Iris pigment epithelial cell (primary cell): ENCODE results near the gene DOCK11.
"Not testable (repeated sequence)": the region's sequence is repeated elsewhere in the genome, so short reads cannot be mapped to it uniquely, and the experiment has no call there.

ENCODE experiments used
- DNase-seq: peaks from one replicate; pipeline ENCODE4 v3.0.0-alpha.2; 2011; ENCODE audit warnings: low read depth

Gene DOCK11

DNA sequence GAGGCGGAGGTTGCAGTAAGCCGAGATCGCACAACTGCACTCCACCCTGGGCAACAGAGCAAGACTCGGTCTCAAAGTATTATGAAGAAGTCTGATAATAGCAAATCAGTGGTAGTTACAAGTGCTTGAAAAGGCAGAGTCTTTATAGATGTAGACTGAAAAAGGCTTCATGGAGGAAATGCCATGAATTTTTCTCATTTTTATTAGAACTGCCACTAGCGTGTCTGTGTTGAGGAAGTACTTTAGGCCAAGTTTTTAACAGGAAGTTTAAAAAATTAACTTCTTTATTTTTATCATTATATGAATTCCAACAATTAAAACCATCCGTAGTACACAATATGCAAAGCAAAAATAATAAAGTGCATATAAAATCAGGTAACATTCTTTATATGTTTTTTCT, 199.0 kb downstream of the DOCK11 start:
- peak; percentile 16 for DNase-seq

DNA sequence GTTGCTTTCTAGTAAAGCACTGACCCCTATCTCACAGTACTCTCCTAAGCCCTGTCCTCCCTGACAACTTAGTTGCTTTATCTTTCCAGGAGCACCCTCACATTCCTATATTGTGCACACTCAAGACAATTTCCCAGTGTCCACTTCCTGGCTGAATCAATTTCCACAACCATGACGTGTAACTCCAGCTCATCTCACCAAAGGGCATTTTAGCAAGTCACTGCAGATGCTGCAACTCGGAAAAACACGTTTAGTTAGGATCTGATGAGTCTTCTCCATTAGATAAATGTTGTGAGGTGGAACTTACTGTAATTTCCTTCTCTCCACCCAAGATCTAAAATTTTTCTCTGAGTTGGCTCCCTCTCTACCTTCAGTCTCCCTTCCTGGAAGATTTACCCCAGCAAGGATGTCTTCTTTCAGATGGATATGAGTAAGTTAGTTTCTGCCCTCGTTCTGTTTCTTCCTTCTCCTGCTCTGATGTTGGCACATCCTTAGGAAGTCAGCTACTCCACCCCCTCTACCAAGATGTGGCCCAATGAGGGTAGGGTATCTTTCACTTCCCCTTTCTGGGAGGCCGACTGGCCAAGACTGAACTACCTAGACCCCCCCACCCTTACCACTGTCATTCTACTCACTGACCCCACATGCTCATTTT, 203.0 kb downstream of the DOCK11 start:
- peak; percentile 8 for DNase-seq

DNA sequence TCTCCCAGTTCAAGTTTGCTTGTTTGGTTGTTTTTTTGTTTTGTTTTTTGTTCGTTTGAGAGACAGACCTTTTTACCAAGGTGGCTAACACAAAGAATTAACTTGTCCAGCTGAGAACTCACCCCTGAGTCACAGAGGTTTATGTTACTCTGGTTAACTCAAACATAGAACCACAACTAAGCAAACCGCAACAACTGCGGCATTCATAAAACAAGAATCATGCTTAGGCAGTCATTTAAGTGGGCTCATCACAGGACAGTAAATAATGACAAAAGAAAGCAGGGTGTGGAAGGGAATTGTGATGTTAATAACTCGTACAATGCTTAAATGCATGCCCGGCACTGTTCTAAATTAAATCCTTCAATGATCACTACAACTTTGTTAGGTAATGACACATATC, 207.1 kb downstream of the DOCK11 start:
- DNase-seq: no peak

DNA sequence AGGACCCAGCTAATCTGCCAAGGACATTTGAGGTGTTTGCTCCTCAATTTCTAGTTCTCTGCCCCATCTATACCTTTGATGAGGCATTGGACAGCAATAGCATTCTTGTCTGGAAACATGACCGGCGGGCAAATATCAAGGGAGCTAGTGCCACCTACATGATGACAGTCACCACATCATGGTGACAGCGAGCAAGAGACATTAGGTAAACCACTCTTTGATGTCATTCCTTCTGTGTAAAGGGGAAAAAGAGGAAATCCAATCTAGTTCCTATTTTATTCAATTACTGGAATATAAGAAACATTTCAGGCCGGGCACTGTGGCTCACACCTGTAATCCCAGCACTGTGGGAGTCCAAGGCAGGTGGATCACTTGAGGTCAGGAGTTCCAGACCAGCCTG, 211.1 kb downstream of the DOCK11 start:
- DNase-seq: no peak

GRCh38 chrX:118714521-118714920, 218.9 kb downstream of the DOCK11 start:
- no peak for DNase-seq

DNA sequence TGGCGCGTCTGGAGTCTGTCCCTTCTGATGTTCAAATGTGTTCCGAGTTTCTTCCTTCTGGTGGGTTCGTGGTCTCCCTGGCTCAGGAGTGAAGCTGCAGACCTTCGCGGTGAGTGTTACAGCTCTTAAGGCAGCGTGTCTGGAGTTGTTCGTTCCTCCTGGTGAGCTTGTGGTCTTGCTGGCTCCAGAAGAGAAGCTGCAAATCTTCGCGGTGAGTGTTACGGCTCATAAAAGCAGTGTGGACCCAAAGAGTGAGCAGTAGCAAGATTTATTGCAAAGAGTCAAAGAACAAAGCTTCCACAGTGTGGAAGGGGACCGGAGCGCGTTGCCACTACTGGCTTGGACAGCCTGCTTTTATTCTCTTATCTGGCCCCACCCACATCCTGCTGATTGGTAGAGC, 220.3 kb downstream of the DOCK11 start:
- not testable (repeated sequence) for DNase-seq

DNA sequence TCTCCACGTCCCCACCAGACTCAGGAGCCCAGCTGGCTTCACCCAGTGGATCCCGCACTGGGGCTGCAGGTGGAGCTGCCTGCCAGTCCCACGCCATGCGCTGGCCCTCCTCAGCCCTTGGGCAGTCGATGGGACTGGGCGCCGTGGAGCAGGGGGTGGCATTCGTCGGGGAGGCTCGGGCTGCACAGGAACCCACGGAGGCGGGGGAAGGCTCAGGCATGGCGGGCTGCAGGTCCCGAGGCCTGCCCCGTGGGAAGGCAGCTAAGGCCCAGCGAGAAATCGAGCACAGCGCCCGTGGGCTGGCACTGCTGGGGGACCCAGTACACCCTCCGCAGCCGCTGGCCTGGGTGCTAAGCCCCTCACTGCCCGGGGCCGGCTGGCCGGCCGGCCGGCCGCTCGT, 221.2 kb downstream of the DOCK11 start:
- DNase-seq: not testable (repeated sequence)

GRCh38 chrX:118717678-118718391, 222.2 kb downstream of the DOCK11 start:
- no peak for DNase-seq

DNA sequence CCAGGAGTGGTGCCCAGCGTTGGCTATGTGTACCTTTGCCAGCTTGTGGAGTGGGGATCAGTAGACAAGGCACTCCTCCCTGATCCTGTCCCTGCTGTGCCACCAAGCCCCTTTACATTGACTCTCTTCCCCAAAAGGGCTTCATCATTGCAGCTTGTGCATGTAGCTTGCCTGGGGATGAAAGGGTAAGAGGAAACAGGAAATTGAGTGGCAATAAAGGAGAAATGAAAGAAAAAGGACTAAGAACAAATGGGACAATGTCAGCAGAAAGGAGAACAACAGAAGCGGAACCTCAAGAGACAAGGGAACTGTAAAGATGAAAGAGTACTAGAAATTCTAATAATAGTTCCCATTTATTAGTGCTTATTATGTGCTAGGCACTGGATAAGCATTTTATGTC, 223.1 kb downstream of the DOCK11 start:
- DNase-seq: no peak

DNA sequence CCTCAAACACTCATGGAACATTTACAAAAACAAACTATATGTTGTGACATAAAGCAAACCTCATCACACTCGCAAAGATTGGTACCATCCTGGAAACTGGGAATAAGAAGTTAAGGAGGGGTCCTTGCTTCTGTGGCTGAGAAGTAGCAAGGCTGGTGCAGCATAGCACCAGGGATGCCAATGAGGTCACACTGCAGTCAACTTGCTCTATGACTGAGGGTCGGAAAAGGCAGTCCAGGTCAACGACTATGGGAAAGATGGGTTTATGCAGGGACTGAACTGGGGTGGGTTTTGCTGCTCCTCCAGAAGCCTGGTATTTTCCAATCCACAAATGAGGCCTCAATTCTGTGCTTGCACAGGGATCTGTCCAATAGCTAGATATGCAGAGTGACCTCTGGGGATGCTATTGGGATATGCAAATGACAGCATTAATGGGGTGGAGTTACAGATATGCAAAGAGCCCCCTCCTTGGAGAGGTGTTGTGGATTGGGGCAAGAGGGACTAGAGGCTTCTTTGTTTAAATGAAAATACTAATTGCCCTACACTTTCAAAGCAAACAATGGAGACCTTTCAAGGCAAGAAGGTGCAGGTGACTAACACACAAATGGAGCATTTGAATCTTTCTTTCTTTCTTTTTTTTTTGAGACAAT, 224.6 kb downstream of the DOCK11 start:
- DNase-seq: no peak

DNA sequence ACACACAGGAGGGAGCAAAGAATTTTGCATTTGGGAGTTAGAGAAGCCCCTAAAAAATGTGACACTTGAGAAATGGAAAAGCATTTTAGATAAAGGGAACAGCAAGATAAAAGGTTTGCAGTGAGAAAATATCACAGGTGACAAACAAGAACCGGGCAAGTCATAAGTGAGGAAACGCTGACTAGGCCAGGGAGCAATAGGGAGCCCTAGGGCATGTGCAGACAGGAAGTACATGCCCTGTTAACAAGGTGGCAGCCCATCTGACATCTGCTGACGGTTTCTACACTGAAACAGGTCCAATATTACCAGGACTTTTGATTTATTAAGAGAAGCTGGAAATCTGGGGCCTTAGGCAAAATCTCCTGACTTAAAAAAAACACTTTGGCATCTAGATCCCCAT, 227.8 kb downstream of the DOCK11 start:
- DNase-seq: no peak

GRCh38 chrX:118724365-118724764, 228.8 kb downstream of the DOCK11 start:
- no peak for DNase-seq

- peak; percentile 71 for DNase-seq
These were observed 229.2 kb downstream of the DOCK11 start for GRCh38 chrX:118724775-118725174.

GRCh38 chrX:118726396-118726795, 230.8 kb downstream of the DOCK11 start:
- DNase-seq: no peak

GRCh38 chrX:118726887-118727685, 231.5 kb downstream of the DOCK11 start, which contains the start of gene IL13RA1:
IL13RA1 (plus strand) TSS chrX:118727606; CDS start chrX:118727639, 33 bp downstream.
- peak; percentile 87 for DNase-seq

GRCh38 chrX:118727686-118728339, 232.2 kb downstream of the DOCK11 start:
- peak; percentile 23 for DNase-seq

DNA sequence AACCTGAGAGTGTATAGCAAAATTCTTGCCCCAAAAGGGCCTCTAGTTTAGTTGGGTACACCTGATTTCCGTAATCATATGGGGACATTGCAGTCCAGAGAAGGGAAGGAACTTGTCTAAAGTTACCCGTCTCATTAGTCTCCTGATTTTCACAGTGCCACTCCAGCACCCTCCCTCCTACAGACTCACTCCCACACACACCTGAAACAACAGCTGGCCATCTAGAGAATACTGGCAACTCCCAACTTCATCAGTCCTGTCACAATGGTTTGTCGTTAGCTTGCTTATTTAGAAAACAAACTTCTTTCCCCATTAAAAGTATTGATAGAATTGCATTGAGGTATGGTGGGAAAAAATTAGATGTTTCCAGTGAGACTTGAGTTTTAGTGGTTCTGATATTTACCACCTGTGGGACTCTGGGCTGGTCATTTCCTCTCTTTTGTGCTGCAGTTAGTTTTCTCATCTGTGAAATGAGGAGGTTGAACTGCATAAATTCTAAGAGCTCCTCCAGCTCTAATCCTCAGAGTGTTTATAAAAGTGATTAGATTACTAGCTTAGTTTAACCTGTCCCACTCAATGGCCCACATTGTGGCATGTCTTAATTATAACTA, 233.5 kb downstream of the DOCK11 start:
- DNase-seq: no peak

GRCh38 chrX:118730500-118731247, 235.1 kb downstream of the DOCK11 start:
- DNase-seq: peak; percentile 63

DNA sequence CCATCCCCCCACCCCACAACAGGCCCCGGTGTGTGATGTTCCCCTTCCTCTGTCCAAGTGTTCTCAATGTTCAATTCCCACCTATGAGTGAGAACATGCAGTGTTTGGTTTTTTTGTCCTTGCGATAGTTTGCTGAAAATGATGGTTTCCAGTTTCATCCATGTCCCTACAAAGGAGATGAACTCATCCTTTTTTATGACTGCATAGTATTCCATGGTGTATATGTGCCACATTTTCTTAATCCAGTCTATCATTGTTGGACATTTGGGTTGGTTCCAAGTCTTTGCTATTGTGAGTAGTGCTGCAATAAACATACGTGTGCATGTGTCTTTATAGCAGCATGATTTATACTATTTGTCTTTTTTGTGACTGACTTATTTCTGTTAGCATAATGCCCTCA, 236.9 kb downstream of the DOCK11 start:
- DNase-seq: not testable (repeated sequence)

DNA sequence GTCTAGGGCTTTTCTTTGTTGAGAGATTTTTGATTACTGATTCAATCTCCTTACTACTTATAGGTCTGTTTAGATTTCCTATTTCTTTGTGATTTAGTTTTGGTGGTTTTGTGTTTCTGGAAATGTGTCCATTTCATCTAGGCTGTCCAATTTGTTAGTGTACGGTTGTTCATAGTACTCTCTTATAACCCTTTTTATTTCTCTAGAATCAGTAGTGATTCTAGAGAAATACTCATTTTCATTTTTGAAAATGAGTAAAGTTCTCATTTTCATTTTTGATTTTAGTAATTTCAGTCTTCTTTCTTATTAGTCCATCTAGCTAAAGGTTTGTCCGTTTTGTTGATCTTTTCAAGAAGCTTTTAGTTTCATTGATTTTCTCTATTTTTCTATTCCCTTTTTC, 239.3 kb downstream of the DOCK11 start:
- DNase-seq: no peak
